ENCODE data around the gene RHBDF2.

The RHBDF2 gene

GRCh38 chr17:76478097-76478496, 23.1 kb downstream of the RHBDF2 start:
- DNase-seq (ENCODE audit: low read depth): no peak
- TF ChIP-seq, protein P1, sequence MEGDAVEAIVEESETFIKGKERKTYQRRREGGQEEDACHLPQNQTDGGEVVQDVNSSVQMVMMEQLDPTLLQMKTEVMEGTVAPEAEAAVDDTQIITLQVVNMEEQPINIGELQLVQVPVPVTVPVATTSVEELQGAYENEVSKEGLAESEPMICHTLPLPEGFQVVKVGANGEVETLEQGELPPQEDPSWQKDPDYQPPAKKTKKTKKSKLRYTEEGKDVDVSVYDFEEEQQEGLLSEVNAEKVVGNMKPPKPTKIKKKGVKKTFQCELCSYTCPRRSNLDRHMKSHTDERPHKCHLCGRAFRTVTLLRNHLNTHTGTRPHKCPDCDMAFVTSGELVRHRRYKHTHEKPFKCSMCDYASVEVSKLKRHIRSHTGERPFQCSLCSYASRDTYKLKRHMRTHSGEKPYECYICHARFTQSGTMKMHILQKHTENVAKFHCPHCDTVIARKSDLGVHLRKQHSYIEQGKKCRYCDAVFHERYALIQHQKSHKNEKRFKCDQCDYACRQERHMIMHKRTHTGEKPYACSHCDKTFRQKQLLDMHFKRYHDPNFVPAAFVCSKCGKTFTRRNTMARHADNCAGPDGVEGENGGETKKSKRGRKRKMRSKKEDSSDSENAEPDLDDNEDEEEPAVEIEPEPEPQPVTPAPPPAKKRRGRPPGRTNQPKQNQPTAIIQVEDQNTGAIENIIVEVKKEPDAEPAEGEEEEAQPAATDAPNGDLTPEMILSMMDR (IDR thresholded peaks at IDR 0.05; ENCODE audit: control insufficient read depth, insufficient read depth, low read depth, low read length, missing control alignments): no peak
- H3K4me3 ChIP-seq (ENCODE audit: control insufficient read depth, low read depth, low read length): no peak overlapping the region

DNA sequence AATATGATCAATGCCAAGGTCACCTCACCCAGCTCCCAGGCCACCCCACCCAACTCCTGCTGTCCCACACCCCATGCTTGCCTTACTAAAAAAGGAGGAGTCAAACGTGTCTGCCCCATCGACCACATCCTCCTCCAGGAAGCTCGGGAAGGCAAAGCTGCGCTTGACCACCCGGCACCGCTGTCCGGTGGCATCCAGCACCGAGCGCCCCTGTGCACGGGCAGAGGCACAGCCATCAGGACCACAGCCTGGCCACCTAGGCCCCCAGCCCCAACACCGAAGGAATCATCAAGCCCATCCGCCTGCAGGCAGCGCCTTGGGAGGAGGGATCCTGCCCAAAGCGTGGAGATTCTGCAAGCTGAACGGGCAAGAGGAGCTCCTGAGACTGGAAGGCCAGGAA, 23.6 kb downstream of the RHBDF2 start:
- TF ChIP-seq, protein P1 (IDR thresholded peaks at IDR 0.05; ENCODE audit: control insufficient read depth, insufficient read depth, low read depth, low read length, missing control alignments): no peak
- no peak for DNase-seq (ENCODE audit: low read depth)
- no peak overlapping the region for H3K4me3 ChIP-seq (ENCODE audit: control insufficient read depth, low read depth, low read length)

GRCh38 chr17:76476736-76477135, 24.5 kb downstream of the RHBDF2 start:
- TF ChIP-seq, protein P1 (IDR thresholded peaks at IDR 0.05; ENCODE audit: control insufficient read depth, insufficient read depth, low read depth, low read length, missing control alignments): no peak
- no peak overlapping the region for H3K4me3 ChIP-seq (ENCODE audit: control insufficient read depth, low read depth, low read length)
- DNase-seq (ENCODE audit: low read depth): no peak

DNA sequence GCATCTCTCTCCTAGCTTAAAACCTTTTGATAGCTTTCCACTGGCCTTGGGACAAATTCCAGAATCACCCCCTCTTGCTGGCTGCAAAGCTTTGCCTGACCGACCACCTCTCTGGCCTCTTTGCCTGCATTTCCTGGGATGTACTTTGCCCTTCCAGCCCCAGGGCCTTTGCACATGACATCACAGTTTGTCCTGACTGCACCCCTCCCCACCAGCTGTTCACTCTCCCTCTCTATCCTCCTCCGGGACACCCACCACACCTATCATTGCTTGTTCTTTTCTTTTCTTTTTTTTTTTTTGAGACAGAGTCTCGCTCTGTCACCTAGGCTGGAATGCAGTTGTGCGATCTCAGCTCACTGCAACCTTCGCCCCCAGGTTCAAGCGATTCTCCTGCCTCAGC, 25.9 kb downstream of the RHBDF2 start:
- DNase-seq (ENCODE audit: low read depth): no peak
- H3K4me3 ChIP-seq (ENCODE audit: control insufficient read depth, low read depth, low read length): no peak overlapping the region
- TF ChIP-seq, protein P1 (IDR thresholded peaks at IDR 0.05; ENCODE audit: control insufficient read depth, insufficient read depth, low read depth, low read length, missing control alignments): no peak

DNA sequence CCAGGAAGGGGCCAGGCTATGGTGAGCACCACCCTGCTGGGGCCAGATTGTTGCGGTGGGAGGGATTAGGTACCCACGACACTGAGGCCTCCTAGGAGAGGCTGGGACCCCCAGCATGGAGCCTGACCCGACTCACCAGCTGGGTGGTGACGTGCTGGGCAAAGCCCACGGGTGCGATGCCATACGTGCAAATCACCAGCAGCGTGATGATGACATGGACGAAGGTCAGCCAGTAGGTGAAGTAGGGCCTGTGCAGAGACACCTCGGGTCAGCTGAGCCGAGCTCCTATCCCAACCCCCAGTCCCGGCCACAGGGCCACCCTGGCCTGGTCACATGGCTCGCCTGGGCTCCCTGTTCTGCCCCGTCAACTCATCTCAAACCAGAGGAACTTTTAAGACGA, 26.3 kb downstream of the RHBDF2 start:
- no peak overlapping the region for H3K4me3 ChIP-seq (ENCODE audit: control insufficient read depth, low read depth, low read length)
- no peak for DNase-seq (ENCODE audit: low read depth)
- TF ChIP-seq, protein P1 (IDR thresholded peaks at IDR 0.05; ENCODE audit: control insufficient read depth, insufficient read depth, low read depth, low read length, missing control alignments): no peak

GRCh38 chr17:76474238-76474637, 27.0 kb downstream of the RHBDF2 start:
- no peak for DNase-seq (ENCODE audit: low read depth)
- no peak overlapping the region for H3K4me3 ChIP-seq (ENCODE audit: control insufficient read depth, low read depth, low read length)
- TF ChIP-seq, protein P1 (IDR thresholded peaks at IDR 0.05; ENCODE audit: control insufficient read depth, insufficient read depth, low read depth, low read length, missing control alignments): no peak

DNA sequence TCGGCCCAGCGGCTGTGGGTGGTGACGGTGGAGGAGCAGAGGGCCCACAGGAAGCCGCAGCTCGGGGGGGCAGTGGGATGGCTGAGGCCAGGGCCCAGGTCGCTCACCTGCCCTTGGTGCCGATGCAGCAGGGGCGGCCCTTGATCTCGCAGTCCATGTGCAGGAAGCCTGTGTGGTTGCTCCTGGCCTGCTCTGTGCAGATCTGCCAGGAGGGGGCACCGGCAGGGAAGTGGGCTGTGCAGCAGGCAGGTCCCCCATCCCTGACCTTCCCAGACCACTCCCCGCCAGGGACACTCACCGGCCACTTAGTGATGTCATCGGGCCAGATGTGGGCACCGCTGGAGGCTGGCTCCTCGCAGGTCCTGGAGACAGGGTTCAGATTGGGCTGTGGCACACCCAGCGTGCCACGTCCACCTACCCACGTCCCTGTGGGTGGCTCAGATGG, 27.7 kb downstream of the RHBDF2 start:
- no peak overlapping the region for H3K4me3 ChIP-seq (ENCODE audit: control insufficient read depth, low read depth, low read length)
- TF ChIP-seq, protein P1 (IDR thresholded peaks at IDR 0.05; ENCODE audit: control insufficient read depth, insufficient read depth, low read depth, low read length, missing control alignments): peak; percentile 38
- no peak for DNase-seq (ENCODE audit: low read depth)
